ENCODE data around the gene MSI2. TPM values are rescaled to one million over a fixed set of nuclear protein-coding genes. Genes with fewer than 3 reads are reported as not detected.

MSI2 gene
- total and polyA plus RNA-seq, 2 donors (not counting 1 experiment from before 2014, with no cell fraction given), result 16.1 to 196 TPM

DNA sequence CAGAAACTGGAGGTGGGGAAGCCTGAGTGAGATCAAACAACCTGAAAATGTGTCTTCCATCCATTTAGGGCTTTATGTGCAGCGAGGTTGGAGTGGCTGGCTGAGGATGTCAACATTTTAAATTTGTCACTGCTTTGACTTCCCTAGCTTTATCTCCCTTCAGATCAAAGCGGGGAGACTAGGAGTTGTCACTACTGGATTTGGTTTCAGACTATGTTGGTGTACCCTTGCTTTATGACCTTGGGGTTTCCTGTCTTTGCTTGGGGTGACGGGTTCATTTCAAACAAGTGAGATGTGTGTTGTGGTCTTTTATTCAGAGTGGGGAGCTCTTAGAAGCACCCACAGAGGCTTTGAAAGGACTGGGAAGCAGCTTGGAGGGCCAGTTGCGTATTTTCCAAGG lies 25.6 kb downstream of the MSI2 start:
- H3K27me3 ChIP-seq (replicated peaks in 1 of 4; ENCODE audit: control extremely low read depth in 1 of 4, control insufficient read depth in 3 of 4, insufficient read depth in 4 of 4, low read length in 3 of 4), result no peaks in the 10 kb centered on the region
- no peak overlapping the region for H3K4me3 ChIP-seq (ENCODE audit: control extremely low read depth in 1 of 5, extremely low read depth in 1 of 5, insufficient read depth in 1 of 5, low read depth in 2 of 5, low read length in 4 of 5)
- no peak for DNase-seq
- peaks cover 14 to 24% of the 10 kb centered on the region in 2 donors for H3K4me1 ChIP-seq (ENCODE audit: control insufficient read depth in 2 of 2, insufficient read depth in 2 of 2, low read length in 2 of 2)
- H3K4me1 Mint-ChIP-seq, result peaks cover 36% of the 10 kb centered on the region
- POLR2A ChIA-PET, result no interaction called here
- H3K4me3 Mint-ChIP-seq, result no peak overlapping the region
- CTCF ChIA-PET, result interaction anchor here (1.5 kb wide), 1 partner anchor 39 kb away, joined by 5 read pairs; no protein-coding TSS in a partner anchor
- WGBS (ENCODE audit: insufficient coverage), result 69% methylated on average over 2 of the region's 4 CpGs
- no peak overlapping the region for H2AFZ ChIP-seq (ENCODE audit: insufficient read depth, low read depth, low read length, poor library complexity, severe bottlenecking)
- no peaks in the 10 kb centered on the region for H3K9me3 Mint-ChIP-seq (ENCODE audit: insufficient read depth)
- no peaks in the 10 kb centered on the region for H3K27me3 Mint-ChIP-seq
- TF ChIP-seq EZH2 (IDR thresholded peaks at IDR 0.05; ENCODE audit: borderline replicate concordance, insufficient read depth, low read depth, low read length, poor library complexity, severe bottlenecking), result no peak
- H3K27ac ChIP-seq (ENCODE audit: low read length in 2 of 2), result no peak overlapping the region
- no peak overlapping the region for H3K4me2 ChIP-seq (replicated peaks; ENCODE audit: low read depth, low read length, poor library complexity, severe bottlenecking)
- H3K9me3 ChIP-seq (ENCODE audit: control extremely low read depth in 1 of 3, control insufficient read depth in 2 of 3, insufficient read depth in 1 of 3, low read length in 2 of 3), result no peaks in the 10 kb centered on the region
- peaks cover 75% of the 10 kb centered on the region for H3K79me2 ChIP-seq (ENCODE audit: control insufficient read depth, insufficient read depth, low read length)
- peaks cover 11% of the 10 kb centered on the region for H4K20me1 ChIP-seq (ENCODE audit: control insufficient read depth, insufficient read depth, low read length, poor library complexity, severe bottlenecking)
- intact Hi-C loops (cut with micrococcal nuclease), result no loop called here
- no peak overlapping the region for H3K27ac Mint-ChIP-seq
- peaks cover 0 to 16% of the 10 kb centered on the region in 2 experiments for H3K36me3 ChIP-seq (replicated peaks in 1 of 2; ENCODE audit: control extremely low read depth in 1 of 2, control insufficient read depth in 1 of 2, extremely low read depth in 1 of 2, insufficient read depth in 2 of 2, low read length in 1 of 2)
- no peak overlapping the region for H3K9ac ChIP-seq (ENCODE audit: low read length)
- ATAC-seq (ENCODE audit: low read depth), result no peak

DNA sequence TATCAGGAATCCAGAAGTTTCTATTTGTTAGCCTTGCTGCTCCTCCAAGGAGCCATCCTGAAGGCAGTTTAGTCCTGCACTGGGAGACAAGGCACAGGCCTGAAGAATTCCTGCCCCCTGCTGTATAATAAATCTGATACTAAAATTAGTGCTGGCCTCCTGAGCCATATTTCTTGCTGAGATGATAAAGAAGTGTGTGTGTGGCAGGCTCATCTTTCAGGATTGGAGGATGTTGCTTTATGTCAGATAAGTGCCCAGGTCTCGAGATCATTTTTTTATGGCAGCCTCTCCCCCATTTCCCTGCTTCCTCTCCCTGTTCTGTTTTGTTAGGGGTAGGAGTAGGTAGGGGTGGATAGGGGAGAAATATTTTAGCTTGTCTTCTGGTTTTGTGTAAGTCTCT lies 26.0 kb downstream of the MSI2 start:
- ChIA-PET CTCF (interaction anchor here (0.9 kb wide), 1 partner anchor 39 kb away, joined by 3 read pairs; no protein-coding TSS in a partner anchor), POLR2A (no interaction called here)
- Mint-ChIP-seq H3K27ac (no peak overlapping the region), H3K4me1 (peaks cover 38% of the 10 kb centered on the region), H3K27me3 (no peaks in the 10 kb centered on the region), H3K9me3 (ENCODE audit: insufficient read depth) (no peaks in the 10 kb centered on the region), H3K4me3 (no peak overlapping the region)
- no peak overlapping the region for H3K4me2 ChIP-seq (replicated peaks; ENCODE audit: low read depth, low read length, poor library complexity, severe bottlenecking)
- peaks cover 0 to 16% of the 10 kb centered on the region in 2 experiments for H3K36me3 ChIP-seq (replicated peaks in 1 of 2; ENCODE audit: control extremely low read depth in 1 of 2, control insufficient read depth in 1 of 2, extremely low read depth in 1 of 2, insufficient read depth in 2 of 2, low read length in 1 of 2)
- H3K4me3 ChIP-seq (ENCODE audit: control extremely low read depth in 1 of 5, extremely low read depth in 1 of 5, insufficient read depth in 1 of 5, low read depth in 2 of 5, low read length in 4 of 5), result no peak overlapping the region
- no peak overlapping the region for H3K9ac ChIP-seq (ENCODE audit: low read length)
- ATAC-seq (ENCODE audit: low read depth) (no peak), DNase-seq (no peak)
- H3K9me3 ChIP-seq (ENCODE audit: control extremely low read depth in 1 of 3, control insufficient read depth in 2 of 3, insufficient read depth in 1 of 3, low read length in 2 of 3), result no peaks in the 10 kb centered on the region
- peaks cover 15% of the 10 kb centered on the region for H4K20me1 ChIP-seq (ENCODE audit: control insufficient read depth, insufficient read depth, low read length, poor library complexity, severe bottlenecking)
- no CpG with 5 or more reads among the region's 1 CpG for WGBS (ENCODE audit: insufficient coverage)
- intact Hi-C loops (cut with micrococcal nuclease), result no loop called here
- H3K79me2 ChIP-seq (ENCODE audit: control insufficient read depth, insufficient read depth, low read length), result peaks cover 76% of the 10 kb centered on the region
- no peak overlapping the region for H3K27ac ChIP-seq (ENCODE audit: low read length in 2 of 2)
- peaks cover 14 to 24% of the 10 kb centered on the region in 2 donors for H3K4me1 ChIP-seq (ENCODE audit: control insufficient read depth in 2 of 2, insufficient read depth in 2 of 2, low read length in 2 of 2)
- H2AFZ ChIP-seq (ENCODE audit: insufficient read depth, low read depth, low read length, poor library complexity, severe bottlenecking), result no peak overlapping the region
- no peaks in the 10 kb centered on the region for H3K27me3 ChIP-seq (replicated peaks in 1 of 4; ENCODE audit: control extremely low read depth in 1 of 4, control insufficient read depth in 3 of 4, insufficient read depth in 4 of 4, low read length in 3 of 4)
- TF ChIP-seq, protein P1, sequence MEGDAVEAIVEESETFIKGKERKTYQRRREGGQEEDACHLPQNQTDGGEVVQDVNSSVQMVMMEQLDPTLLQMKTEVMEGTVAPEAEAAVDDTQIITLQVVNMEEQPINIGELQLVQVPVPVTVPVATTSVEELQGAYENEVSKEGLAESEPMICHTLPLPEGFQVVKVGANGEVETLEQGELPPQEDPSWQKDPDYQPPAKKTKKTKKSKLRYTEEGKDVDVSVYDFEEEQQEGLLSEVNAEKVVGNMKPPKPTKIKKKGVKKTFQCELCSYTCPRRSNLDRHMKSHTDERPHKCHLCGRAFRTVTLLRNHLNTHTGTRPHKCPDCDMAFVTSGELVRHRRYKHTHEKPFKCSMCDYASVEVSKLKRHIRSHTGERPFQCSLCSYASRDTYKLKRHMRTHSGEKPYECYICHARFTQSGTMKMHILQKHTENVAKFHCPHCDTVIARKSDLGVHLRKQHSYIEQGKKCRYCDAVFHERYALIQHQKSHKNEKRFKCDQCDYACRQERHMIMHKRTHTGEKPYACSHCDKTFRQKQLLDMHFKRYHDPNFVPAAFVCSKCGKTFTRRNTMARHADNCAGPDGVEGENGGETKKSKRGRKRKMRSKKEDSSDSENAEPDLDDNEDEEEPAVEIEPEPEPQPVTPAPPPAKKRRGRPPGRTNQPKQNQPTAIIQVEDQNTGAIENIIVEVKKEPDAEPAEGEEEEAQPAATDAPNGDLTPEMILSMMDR (IDR thresholded peaks at IDR 0.05), result no peak
- TF ChIP-seq EZH2 (IDR thresholded peaks at IDR 0.05; ENCODE audit: borderline replicate concordance, insufficient read depth, low read depth, low read length, poor library complexity, severe bottlenecking), result no peak

Measured in B cell (primary cell).